CD4-positive, CD25-positive, alpha-beta regulatory T cell (primary cell): ENCODE results near the gene RYR3. TPM values are rescaled to one million over a fixed set of nuclear protein-coding genes. Genes with fewer than 3 reads are reported as not detected.

Experiments
- ATAC-seq, 2 donors: fragments of 150-1000 bp; cut with Tn5 transposase; one replicate each; pipeline ENCODE4 v1.10.0; 2021; ENCODE audit warnings: low read depth in 2 of 2, moderate number of reproducible peaks in 2 of 2, moderate library complexity in 1 of 2
- DNase-seq, 3 donors: peaks; one replicate each; pipeline versions ENCODE4 v3.0.0 to v3.0.0-alpha.2; 2012 to 2022; ENCODE audit warnings: mixed read lengths in 1 of 3
- H3K27ac ChIP-seq: one replicate; pipeline ENCODE4 v1.7.0; 2013; ENCODE audit warnings: mild to moderate bottlenecking, low read length; ENCODE audit not compliant: insufficient read depth, poor library complexity, severe bottlenecking
- H3K27me3 ChIP-seq: one replicate; pipeline ENCODE4 v1.7.0; 2013; ENCODE audit warnings: low read length; ENCODE audit not compliant: control insufficient read depth, insufficient read depth
- H3K36me3 ChIP-seq: one replicate; pipeline ENCODE4 v1.7.0; 2013; ENCODE audit warnings: mild to moderate bottlenecking, low read length, moderate library complexity; ENCODE audit not compliant: control insufficient read depth, insufficient read depth
- H3K4me1 ChIP-seq: 2 replicates; pipeline ENCODE4 v1.7.0; 2013; ENCODE audit warnings: mild to moderate bottlenecking, low read length; ENCODE audit not compliant: insufficient read depth, control insufficient read depth, poor library complexity, severe bottlenecking
- H3K4me3 ChIP-seq: one replicate; pipeline ENCODE4 v1.7.0; 2013; ENCODE audit warnings: low read depth, mild to moderate bottlenecking, low read length, moderate library complexity
- H3K9me3 ChIP-seq, 2 experiments: 1 replicate in 1 of 2; 2 replicates in 1 of 2; pipeline ENCODE4 v1.7.0; 2013; ENCODE audit warnings: low read length in 2 of 2, mild to moderate bottlenecking in 1 of 2, moderate library complexity in 1 of 2; ENCODE audit not compliant: control insufficient read depth in 2 of 2
- H3K27ac Mint-ChIP-seq, 3 donors: one replicate each; pipeline ENCODE4 v1.8.0; 2020 to 2022; ENCODE audit warnings: mild to moderate bottlenecking in 3 of 3, mixed read lengths in 3 of 3, moderate library complexity in 2 of 3
- H3K27me3 Mint-ChIP-seq: one replicate; pipeline ENCODE4 v1.8.0; 2022; ENCODE audit warnings: mild to moderate bottlenecking, mixed read lengths
- H3K36me3 Mint-ChIP-seq: one replicate; pipeline ENCODE4 v1.8.0; 2020; ENCODE audit warnings: mixed read lengths
- H3K4me1 Mint-ChIP-seq, 4 donors: one replicate each; pipeline ENCODE4 v1.8.0; 2020 to 2022; ENCODE audit warnings: mixed read lengths in 4 of 4, mild to moderate bottlenecking in 1 of 4
- H3K4me3 Mint-ChIP-seq, 4 donors: one replicate each; pipeline ENCODE4 v1.8.0; 2020 to 2022; ENCODE audit warnings: mild to moderate bottlenecking in 4 of 4, mixed read lengths in 4 of 4, moderate library complexity in 3 of 4
- H3K9me3 Mint-ChIP-seq, 7 donors: one replicate each; pipeline ENCODE4 v1.8.0; 2020 to 2022; ENCODE audit warnings: mixed read lengths in 7 of 7, mild to moderate bottlenecking in 3 of 7, moderate library complexity in 2 of 7
- polyA plus RNA-seq, 4 donors: library from polyadenylated mRNA; unstranded; fragments of 300-500 nt; fragmentation: Illumina TruSeq; gene quantifications; one replicate each; pipeline ENCODE4 v1.2.3, GENCODE V29; 2021
- total RNA-seq: library from RNA; stranded (reverse); gene quantifications from one replicate; pipeline ENCODE4 v1.2.3, GENCODE V29; 2022

RYR3 gene
- total and polyA plus RNA-seq, 5 donors from 2014 or later: 0.05 to 0.19 (median 0.09) TPM; not detected in 1

GRCh38 chr15:33454346-33454745 lies 143.6 kb downstream of the RYR3 start:
- Mint-ChIP-seq H3K27me3 (no peaks in the 10 kb centered on the region), H3K4me3 (no peak overlapping the region), H3K4me1 (no peaks in the 10 kb centered on the region), H3K27ac (no peak overlapping the region), H3K9me3 (peaks cover 0 to 3% (median 0%) of the 10 kb centered on the region in 7 donors), H3K36me3 (no peaks in the 10 kb centered on the region)
- Histone ChIP-seq H3K9me3 (no peaks in the 10 kb centered on the region), H3K4me3 (no peak overlapping the region), H3K27me3 (peaks cover 3% of the 10 kb centered on the region), H3K4me1 (no peaks in the 10 kb centered on the region), H3K36me3 (no peaks in the 10 kb centered on the region), H3K27ac (no peak overlapping the region)
- DNase-seq (no peak), ATAC-seq (no peak)

- H3K36me3 Mint-ChIP-seq: no peaks in the 10 kb centered on the region
- no peaks in the 10 kb centered on the region for H3K27me3 ChIP-seq
- no peak overlapping the region for H3K27ac Mint-ChIP-seq
- no peaks in the 10 kb centered on the region for H3K36me3 ChIP-seq
- H3K9me3 Mint-ChIP-seq: peaks cover 0 to 3% (median 0%) of the 10 kb centered on the region in 7 donors
- no peaks in the 10 kb centered on the region for H3K9me3 ChIP-seq
- H3K27ac ChIP-seq: no peak overlapping the region
- H3K4me3 Mint-ChIP-seq: no peak overlapping the region
- no peaks in the 10 kb centered on the region for H3K27me3 Mint-ChIP-seq
- H3K4me3 ChIP-seq: no peak overlapping the region
- ATAC-seq: no peak
- no peak for DNase-seq
- H3K4me1 Mint-ChIP-seq: no peaks in the 10 kb centered on the region
- no peaks in the 10 kb centered on the region for H3K4me1 ChIP-seq
These were observed 144.2 kb downstream of the RYR3 start for GRCh38 chr15:33454996-33455395.

- no peak for ATAC-seq
- no peaks in the 10 kb centered on the region for H3K27me3 Mint-ChIP-seq
- no peaks in the 10 kb centered on the region for H3K36me3 Mint-ChIP-seq
These were observed 147.7 kb downstream of the RYR3 start for GRCh38 chr15:33458421-33458820.

GRCh38 chr15:33460166-33460805 lies 149.5 kb downstream of the RYR3 start:
- Mint-ChIP-seq H3K36me3 (no peaks in the 10 kb centered on the region), H3K27ac (no peak overlapping the region), H3K4me1 (no peaks in the 10 kb centered on the region), H3K4me3 (no peak overlapping the region), H3K9me3 (peaks cover 0 to 3% (median 0%) of the 10 kb centered on the region in 7 donors), H3K27me3 (no peaks in the 10 kb centered on the region)
- ATAC-seq: no peak
- Histone ChIP-seq H3K4me1 (no peaks in the 10 kb centered on the region), H3K4me3 (no peak overlapping the region), H3K36me3 (no peaks in the 10 kb centered on the region), H3K9me3 (no peaks in the 10 kb centered on the region), H3K27ac (no peak overlapping the region), H3K27me3 (no peaks in the 10 kb centered on the region)
- DNase-seq: no peak

More at GRCh38 chr15:33458421-33458820, 147.7 kb downstream of the RYR3 start:
- Mint-ChIP-seq H3K27ac (no peak overlapping the region), H3K4me1 (no peaks in the 10 kb centered on the region), H3K9me3 (peaks cover 0 to 3% (median 0%) of the 10 kb centered on the region in 7 donors), H3K4me3 (no peak overlapping the region)
- H3K4me1 ChIP-seq: no peaks in the 10 kb centered on the region
- no peaks in the 10 kb centered on the region for H3K36me3 ChIP-seq
- no peak overlapping the region for H3K27ac ChIP-seq
- no peak overlapping the region for H3K4me3 ChIP-seq
- H3K9me3 ChIP-seq: no peaks in the 10 kb centered on the region
- DNase-seq: no peak
- H3K27me3 ChIP-seq: no peaks in the 10 kb centered on the region

- Mint-ChIP-seq H3K36me3 (no peaks in the 10 kb centered on the region), H3K4me3 (no peak overlapping the region), H3K27me3 (no peaks in the 10 kb centered on the region), H3K9me3 (peaks cover 0 to 3% (median 0%) of the 10 kb centered on the region in 7 donors), H3K4me1 (no peaks in the 10 kb centered on the region), H3K27ac (no peak overlapping the region)
- Histone ChIP-seq H3K27me3 (peaks cover 3% of the 10 kb centered on the region), H3K36me3 (no peaks in the 10 kb centered on the region), H3K27ac (no peak overlapping the region), H3K9me3 (no peaks in the 10 kb centered on the region), H3K4me3 (no peak overlapping the region), H3K4me1 (no peaks in the 10 kb centered on the region)
- DNase-seq: no peak
- ATAC-seq: no peak
These were observed 150.9 kb downstream of the RYR3 start for GRCh38 chr15:33461671-33462070.

GRCh38 chr15:33467146-33467815 lies 156.5 kb downstream of the RYR3 start:
- no peak overlapping the region for H3K27ac ChIP-seq
- Mint-ChIP-seq H3K27ac (no peak overlapping the region), H3K9me3 (no peaks in the 10 kb centered on the region), H3K4me1 (no peaks in the 10 kb centered on the region), H3K36me3 (no peaks in the 10 kb centered on the region), H3K4me3 (no peak overlapping the region), H3K27me3 (no peaks in the 10 kb centered on the region)
- no peaks in the 10 kb centered on the region for H3K9me3 ChIP-seq
- H3K4me1 ChIP-seq: no peaks in the 10 kb centered on the region
- peaks cover 3% of the 10 kb centered on the region for H3K27me3 ChIP-seq
- H3K36me3 ChIP-seq: no peaks in the 10 kb centered on the region
- ATAC-seq (no peak), DNase-seq (no peak)
- no peak overlapping the region for H3K4me3 ChIP-seq

- Histone ChIP-seq H3K27ac (no peak overlapping the region), H3K36me3 (no peaks in the 10 kb centered on the region), H3K4me3 (no peak overlapping the region), H3K4me1 (no peaks in the 10 kb centered on the region), H3K9me3 (no peaks in the 10 kb centered on the region), H3K27me3 (peaks cover 3% of the 10 kb centered on the region)
- Mint-ChIP-seq H3K27me3 (no peaks in the 10 kb centered on the region), H3K4me3 (no peak overlapping the region), H3K9me3 (no peaks in the 10 kb centered on the region), H3K27ac (no peak overlapping the region), H3K4me1 (no peaks in the 10 kb centered on the region), H3K36me3 (no peaks in the 10 kb centered on the region)
- DNase-seq (no peak), ATAC-seq (no peak)
These were observed 157.0 kb downstream of the RYR3 start for GRCh38 chr15:33467816-33468163.

- Histone ChIP-seq H3K36me3 (no peaks in the 10 kb centered on the region), H3K9me3 (no peaks in the 10 kb centered on the region), H3K27ac (no peak overlapping the region), H3K4me1 (no peaks in the 10 kb centered on the region), H3K27me3 (peaks cover 3% of the 10 kb centered on the region), H3K4me3 (no peak overlapping the region)
- H3K4me1 Mint-ChIP-seq: no peaks in the 10 kb centered on the region
- H3K4me3 Mint-ChIP-seq: no peak overlapping the region
- no peaks in the 10 kb centered on the region for H3K27me3 Mint-ChIP-seq
- no peak for ATAC-seq
- DNase-seq: no peak
- H3K9me3 Mint-ChIP-seq: no peaks in the 10 kb centered on the region
- H3K27ac Mint-ChIP-seq: no peak overlapping the region
- no peaks in the 10 kb centered on the region for H3K36me3 Mint-ChIP-seq
These were observed 158.0 kb downstream of the RYR3 start for GRCh38 chr15:33468740-33469139.
